Breast epithelium (tissue), 4 donors: Measurements from ENCODE around the gene SH2D7. TPM values are rescaled to one million over a fixed set of nuclear protein-coding genes. Genes with fewer than 3 reads are reported as not detected.
A peak's percentile ranks its signal among the peaks of the same experiment; 100 is the strongest.

ENCODE experiments used
- DNase-seq, 2 donors: peaks; one replicate each; pipeline ENCODE4 v3.0.0-alpha.2; 2019; ENCODE audit warnings: low spot score in 2 of 2
- H3K27ac ChIP-seq, 2 donors: fragments of 200-600 bp; sonication (generic) in 1 of 2; one replicate each; pipeline ENCODE4 v1.5.1; 2016 to 2019; ENCODE audit warnings: mild to moderate bottlenecking in 1 of 2
- H3K27me3 ChIP-seq, 2 donors: fragments of 200-600 bp; sonication (generic) in 1 of 2; one replicate each; pipeline versions ENCODE4 v1.5.1 to v1.6.0; 2017 to 2019; ENCODE audit warnings: control low read depth in 1 of 2, mild to moderate bottlenecking in 1 of 2
- H3K36me3 ChIP-seq: fragments of 200-600 bp; one replicate; pipeline ENCODE4 v1.5.1; 2019
- H3K4me1 ChIP-seq, 2 donors: fragments of 200-600 bp; sonication (generic); one replicate each; pipeline ENCODE4 v1.5.1; 2016 to 2019; ENCODE audit warnings: control low read depth in 1 of 2
- H3K4me3 ChIP-seq, 3 donors: fragments of 200-600 bp; sonication (generic); 1 replicate in 2 of 3; 2 replicates in 1 of 3; pipeline ENCODE4 v1.5.1; 2016 to 2019; ENCODE audit warnings: mild to moderate bottlenecking in 3 of 3, moderate library complexity in 2 of 3
- H3K9me3 ChIP-seq, 2 donors: fragments of 200-600 bp; sonication (generic) in 1 of 2; one replicate each; pipeline ENCODE4 v1.5.1; 2016 to 2019; ENCODE audit warnings: control low read depth in 1 of 2
- POLR2A ChIP-seq: fragments of 450-650 bp; IDR thresholded peaks from one replicate; pipeline ENCODE4 v1.6.1; 2016; ENCODE audit warnings: antibody characterized with exemption, mild to moderate bottlenecking, moderate library complexity
- POLR2AphosphoS5 ChIP-seq, 3 donors: sonication (generic); formaldehyde crosslinking; IDR thresholded peaks; one replicate each; pipeline ENCODE4 v1.6.1; 2017; ENCODE audit warnings: antibody characterized with exemption in 3 of 3
- intact Hi-C: fragments of 100-400 bp; cut with DNase I; formaldehyde crosslinking; loops from one replicate; pipeline ENCODE4 v1.15.1; 2023; ENCODE audit warnings: low total_unique reads
- total RNA-seq, 3 donors: library from RNA; depleted of rRNA; stranded (reverse); fragments of >200 nt; gene quantifications; one replicate each; pipeline ENCODE4 v1.1.0, GENCODE V29; 2016
- TF ChIP-seq, protein P1 (sequence below), 3 donors: fragments of 450-650 bp; IDR thresholded peaks; one replicate each; pipeline ENCODE4 v1.5.1; 2016 to 2017; ENCODE audit warnings: antibody characterized with exemption in 3 of 3, mild to moderate bottlenecking in 3 of 3, moderate library complexity in 3 of 3

Gene SH2D7
- total RNA-seq, 3 donors from 2014 or later: not detected

GRCh38 chr15:78059110-78059839 is 33.1 kb upstream of the SH2D7 start:
- Histone ChIP-seq H3K27me3 (no peaks in the 10 kb centered on the region), H3K36me3 (no peaks in the 10 kb centered on the region), H3K27ac (peak overlapping the region; percentile 73 to 89), H3K4me1 (peaks cover 2 to 9% of the 10 kb centered on the region in 2 donors), H3K4me3 (no peak overlapping the region), H3K9me3 (no peaks in the 10 kb centered on the region)
- no peak for DNase-seq
- TF ChIP-seq, protein P1, sequence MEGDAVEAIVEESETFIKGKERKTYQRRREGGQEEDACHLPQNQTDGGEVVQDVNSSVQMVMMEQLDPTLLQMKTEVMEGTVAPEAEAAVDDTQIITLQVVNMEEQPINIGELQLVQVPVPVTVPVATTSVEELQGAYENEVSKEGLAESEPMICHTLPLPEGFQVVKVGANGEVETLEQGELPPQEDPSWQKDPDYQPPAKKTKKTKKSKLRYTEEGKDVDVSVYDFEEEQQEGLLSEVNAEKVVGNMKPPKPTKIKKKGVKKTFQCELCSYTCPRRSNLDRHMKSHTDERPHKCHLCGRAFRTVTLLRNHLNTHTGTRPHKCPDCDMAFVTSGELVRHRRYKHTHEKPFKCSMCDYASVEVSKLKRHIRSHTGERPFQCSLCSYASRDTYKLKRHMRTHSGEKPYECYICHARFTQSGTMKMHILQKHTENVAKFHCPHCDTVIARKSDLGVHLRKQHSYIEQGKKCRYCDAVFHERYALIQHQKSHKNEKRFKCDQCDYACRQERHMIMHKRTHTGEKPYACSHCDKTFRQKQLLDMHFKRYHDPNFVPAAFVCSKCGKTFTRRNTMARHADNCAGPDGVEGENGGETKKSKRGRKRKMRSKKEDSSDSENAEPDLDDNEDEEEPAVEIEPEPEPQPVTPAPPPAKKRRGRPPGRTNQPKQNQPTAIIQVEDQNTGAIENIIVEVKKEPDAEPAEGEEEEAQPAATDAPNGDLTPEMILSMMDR (IDR thresholded peaks at IDR 0.05): no peak
- intact Hi-C loops: no loop called here

DNA sequence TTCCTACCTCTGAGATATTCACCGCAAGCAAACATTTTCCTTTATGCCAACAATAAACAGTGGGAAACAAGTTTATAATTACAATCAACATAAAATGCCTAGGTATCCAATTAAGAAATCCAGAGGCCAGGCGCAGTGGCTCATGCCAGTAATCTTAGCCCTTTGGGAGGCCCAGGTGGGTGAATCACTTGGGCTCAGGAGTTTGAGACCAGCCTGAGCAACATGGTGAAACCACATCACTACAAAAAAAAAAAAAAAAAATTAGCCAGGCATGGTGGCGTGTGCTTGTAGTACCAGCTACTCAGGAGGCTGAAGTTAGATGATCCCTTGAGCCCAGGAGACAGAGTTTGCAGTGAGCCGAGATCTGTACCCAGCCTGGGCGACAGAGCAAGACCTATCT is 32.1 kb upstream of the SH2D7 start:
- H3K36me3 ChIP-seq: no peaks in the 10 kb centered on the region
- peak overlapping the region; percentile 73 to 89 for H3K27ac ChIP-seq
- intact Hi-C loops: no loop called here
- H3K27me3 ChIP-seq: no peaks in the 10 kb centered on the region
- TF ChIP-seq POLR2AphosphoS5 (IDR thresholded peaks at IDR 0.05): no peak
- H3K9me3 ChIP-seq: no peaks in the 10 kb centered on the region
- H3K4me1 ChIP-seq: peaks cover 2 to 15% of the 10 kb centered on the region in 2 donors
- H3K4me3 ChIP-seq: no peak overlapping the region
- no peak for DNase-seq

DNA sequence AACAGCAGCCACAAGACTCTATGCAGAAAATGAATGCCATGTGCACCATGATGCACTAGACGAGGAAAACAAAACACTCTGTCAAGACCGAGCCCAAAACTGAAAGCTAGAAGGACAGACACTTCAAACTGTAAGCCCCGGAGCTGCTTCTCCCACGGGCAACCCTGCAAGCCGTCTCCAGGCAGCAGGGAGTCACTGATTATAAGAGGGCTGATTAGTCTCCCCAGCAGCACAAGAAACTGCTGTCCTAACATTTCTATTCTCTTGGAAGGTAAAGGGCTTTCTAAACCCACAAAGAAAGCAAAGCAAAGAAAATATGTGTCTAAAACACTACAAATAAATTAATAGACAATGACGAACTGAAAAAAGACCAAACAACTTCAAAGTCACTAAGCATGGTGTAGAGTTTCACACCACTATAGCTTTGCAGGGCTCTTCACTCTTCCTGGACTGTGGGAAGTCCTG is 30.4 kb upstream of the SH2D7 start:
- Histone ChIP-seq H3K4me3 (peak overlapping the region in 2 of 3 donors; percentile 1 to 31), H3K9me3 (no peaks in the 10 kb centered on the region), H3K36me3 (no peaks in the 10 kb centered on the region), H3K27ac (peak overlapping the region; percentile 70 to 91), H3K27me3 (no peaks in the 10 kb centered on the region), H3K4me1 (peaks cover 8 to 23% of the 10 kb centered on the region in 2 donors)
- TF ChIP-seq POLR2AphosphoS5 (IDR thresholded peaks at IDR 0.05): no peak
- TF ChIP-seq, protein P1 (IDR thresholded peaks at IDR 0.05): no peak
- no peak for TF ChIP-seq POLR2A
- intact Hi-C loops: no loop called here
- DNase-seq: no peak

- no peak for DNase-seq
- intact Hi-C loops: no loop called here
- H3K27ac ChIP-seq: peak overlapping the region; percentile 86 to 91
- peaks cover 8 to 29% of the 10 kb centered on the region in 2 donors for H3K4me1 ChIP-seq
- TF ChIP-seq POLR2AphosphoS5 (IDR thresholded peaks at IDR 0.05): no peak
- H3K36me3 ChIP-seq: no peaks in the 10 kb centered on the region
- H3K27me3 ChIP-seq: no peaks in the 10 kb centered on the region
- no peak overlapping the region for H3K4me3 ChIP-seq
- H3K9me3 ChIP-seq: no peaks in the 10 kb centered on the region
These were observed 29.1 kb upstream of the SH2D7 start for GRCh38 chr15:78063217-78063616.

DNA sequence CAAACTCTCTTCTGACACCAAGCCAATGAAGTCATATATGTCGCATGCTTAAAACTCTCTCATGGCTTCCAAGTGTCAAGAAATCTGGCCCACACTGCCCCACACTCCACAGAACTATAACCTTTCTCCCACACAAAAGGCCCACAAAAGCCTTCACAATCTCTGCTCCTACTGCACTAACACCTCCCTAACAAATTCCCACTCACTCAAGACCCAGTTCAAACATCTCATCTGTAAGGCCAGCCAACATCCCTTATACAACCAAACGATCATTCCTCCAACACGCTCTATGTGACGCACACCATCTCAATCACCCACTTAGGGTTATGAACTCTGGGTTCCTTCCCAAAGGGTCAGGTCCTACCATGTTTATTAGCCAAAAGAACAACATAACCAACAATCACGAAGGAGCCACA is 28.4 kb upstream of the SH2D7 start:
- intact Hi-C loops: no loop called here
- no peaks in the 10 kb centered on the region for H3K36me3 ChIP-seq
- H3K27ac ChIP-seq: peak overlapping the region; percentile 86 to 91
- no peaks in the 10 kb centered on the region for H3K27me3 ChIP-seq
- no peak overlapping the region for H3K4me3 ChIP-seq
- H3K4me1 ChIP-seq: peaks cover 8 to 34% of the 10 kb centered on the region in 2 donors
- DNase-seq: no peak
- no peaks in the 10 kb centered on the region for H3K9me3 ChIP-seq
- TF ChIP-seq, protein P1 (IDR thresholded peaks at IDR 0.05): no peak
- TF ChIP-seq POLR2AphosphoS5 (IDR thresholded peaks at IDR 0.05): peak in 1 of 3 donors; percentile 39

- DNase-seq: no peak
- intact Hi-C loops: no loop called here
- Histone ChIP-seq H3K4me3 (no peak overlapping the region), H3K27me3 (no peaks in the 10 kb centered on the region), H3K4me1 (peaks cover 8 to 34% of the 10 kb centered on the region in 2 donors), H3K27ac (peak overlapping the region; percentile 91 to 94), H3K36me3 (no peaks in the 10 kb centered on the region), H3K9me3 (no peaks in the 10 kb centered on the region)
- no peak for TF ChIP-seq POLR2A
- TF ChIP-seq POLR2AphosphoS5 (IDR thresholded peaks at IDR 0.05): no peak
These were observed 27.8 kb upstream of the SH2D7 start for GRCh38 chr15:78064544-78064943.
